H9 (cell line): Measurements from ENCODE around the gene RNPS1. TPM values are rescaled to one million over a fixed set of nuclear protein-coding genes. Genes with fewer than 3 reads are reported as not detected.

Experiments
- DNase-seq: peaks from one replicate; pipeline ENCODE4 v3.0.0-alpha.2; 2017
- H2AFZ ChIP-seq: one replicate; pipeline ENCODE4 v1.6.1; 2013; ENCODE audit warnings: mild to moderate bottlenecking, low read length, control low read depth, moderate library complexity
- H2AK5ac ChIP-seq: 2 replicates; pipeline ENCODE4 v1.6.1; 2013; ENCODE audit warnings: low read length, control low read depth, mixed read lengths; ENCODE audit not compliant: insufficient read length
- H2BK120ac ChIP-seq: one replicate; pipeline ENCODE4 v1.6.1; 2013; ENCODE audit warnings: low read depth, mild to moderate bottlenecking, low read length, control low read depth, inconsistent platforms; ENCODE audit not compliant: poor library complexity, severe bottlenecking
- H2BK12ac ChIP-seq: 2 replicates; pipeline ENCODE4 v1.6.1; 2013; ENCODE audit warnings: low read length, control low read depth, mixed read lengths, low read depth; ENCODE audit not compliant: insufficient read length
- H2BK15ac ChIP-seq: 2 replicates; pipeline ENCODE4 v1.6.1; 2013; ENCODE audit warnings: low read depth, low read length, control low read depth
- H2BK20ac ChIP-seq: one replicate; pipeline ENCODE4 v1.6.1; 2013; ENCODE audit warnings: low read depth, mild to moderate bottlenecking, low read length, control low read depth, inconsistent platforms; ENCODE audit not compliant: poor library complexity, severe bottlenecking
- H2BK5ac ChIP-seq: 2 replicates; pipeline ENCODE4 v1.6.1; 2013; ENCODE audit warnings: low read length, control low read depth, mixed read lengths; ENCODE audit not compliant: insufficient read length
- H3K14ac ChIP-seq: 2 replicates; pipeline ENCODE4 v1.6.1; 2013; ENCODE audit warnings: low read length, control low read depth; ENCODE audit not compliant: insufficient read depth
- H3K18ac ChIP-seq: 2 replicates; pipeline ENCODE4 v1.6.1; 2013; ENCODE audit warnings: low read depth, mild to moderate bottlenecking, mixed read lengths, low read length, control low read depth; ENCODE audit not compliant: insufficient read length
- H3K23ac ChIP-seq: 2 replicates; pipeline ENCODE4 v1.6.1; 2013; ENCODE audit warnings: low read length, control low read depth, mixed read lengths, low read depth; ENCODE audit not compliant: insufficient read length
- H3K23me2 ChIP-seq: 2 replicates; pipeline ENCODE4 v1.6.1; 2013; ENCODE audit warnings: low read depth, mild to moderate bottlenecking, mixed read lengths, low read length, control low read depth; ENCODE audit not compliant: insufficient read length, poor library complexity, severe bottlenecking
- H3K27ac ChIP-seq: 2 replicates; pipeline ENCODE4 v1.5.1; 2013; ENCODE audit warnings: low read length, control low read depth, mixed read lengths, low read depth; ENCODE audit not compliant: insufficient read length
- H3K27me3 ChIP-seq: 2 replicates; pipeline ENCODE4 v1.6.1; 2013; ENCODE audit warnings: low read length, control low read depth, inconsistent platforms; ENCODE audit not compliant: insufficient read depth
- H3K4ac ChIP-seq: 2 replicates; pipeline ENCODE4 v1.6.1; 2013; ENCODE audit warnings: low read depth, mild to moderate bottlenecking, control low read depth, inconsistent platforms, low read length, moderate library complexity
- H3K4me1 ChIP-seq: 2 replicates; pipeline ENCODE4 v1.6.1; 2013; ENCODE audit warnings: low read length, control low read depth, inconsistent platforms; ENCODE audit not compliant: insufficient read depth
- H3K4me2 ChIP-seq: 2 replicates; pipeline ENCODE4 v1.6.1; 2013; ENCODE audit warnings: low read length, control low read depth, mixed read lengths; ENCODE audit not compliant: insufficient read length, insufficient read depth
- H3K56ac ChIP-seq: 2 replicates; pipeline ENCODE4 v1.6.1; 2013; ENCODE audit warnings: low read depth, mild to moderate bottlenecking, mixed read lengths, low read length, control low read depth; ENCODE audit not compliant: insufficient read length
- H3K79me1 ChIP-seq: 2 replicates; pipeline ENCODE4 v1.6.1; 2013; ENCODE audit warnings: low read depth, mild to moderate bottlenecking, moderate library complexity, low read length, control low read depth, inconsistent platforms; ENCODE audit not compliant: insufficient read depth, poor library complexity, severe bottlenecking
- H3K79me2 ChIP-seq: 2 replicates; pipeline ENCODE4 v1.6.1; 2013; ENCODE audit warnings: low read length, control low read depth, inconsistent platforms; ENCODE audit not compliant: insufficient read depth
- H3K9ac ChIP-seq: 2 replicates; pipeline ENCODE4 v1.6.1; 2013; ENCODE audit warnings: low read length, control low read depth, mixed read lengths; ENCODE audit not compliant: insufficient read length; ENCODE audit errors: extremely low read depth
- H3K9me3 ChIP-seq: one replicate; pipeline ENCODE4 v1.6.1; 2013; ENCODE audit warnings: low read depth, low read length, inconsistent platforms; ENCODE audit not compliant: control insufficient read depth
- H3T11ph ChIP-seq: one replicate; pipeline ENCODE4 v1.6.1; 2013; ENCODE audit warnings: mild to moderate bottlenecking, low read length, control low read depth, inconsistent platforms
- H4K20me1 ChIP-seq: one replicate; pipeline ENCODE4 v1.6.1; 2013; ENCODE audit not compliant: control insufficient read depth, insufficient read length, insufficient read depth
- H4K5ac ChIP-seq: 2 replicates; pipeline ENCODE4 v1.6.1; 2013; ENCODE audit warnings: low read depth, mild to moderate bottlenecking, mixed read lengths, low read length, control low read depth; ENCODE audit not compliant: insufficient read length
- H4K8ac ChIP-seq: replicated peaks from 2 replicates; pipeline ENCODE4 v1.6.1; 2013; ENCODE audit warnings: low read length, control low read depth, mixed read lengths, low read depth; ENCODE audit not compliant: insufficient read length
- H4K91ac ChIP-seq: 2 replicates; pipeline ENCODE4 v1.6.1; 2013; ENCODE audit warnings: low read depth, mild to moderate bottlenecking, moderate library complexity, mixed read lengths, low read length, control low read depth; ENCODE audit not compliant: insufficient read length
- H3K27ac Mint-ChIP-seq, 3 experiments: 2 replicates in 2 of 3; 3 replicates in 1 of 3; pipeline ENCODE4 v1.8.0; 2020 to 2021; ENCODE audit warnings: mixed read lengths in 3 of 3, mild to moderate bottlenecking in 1 of 3, moderate library complexity in 1 of 3
- H3K27me3 Mint-ChIP-seq: 2 replicates; pipeline ENCODE4 v1.8.0; 2021; ENCODE audit warnings: low read depth, mild to moderate bottlenecking, moderate library complexity, mixed read lengths
- H3K36me3 Mint-ChIP-seq, 3 experiments: 2 replicates in 2 of 3; 3 replicates in 1 of 3; pipeline ENCODE4 v1.8.0; 2020 to 2021; ENCODE audit warnings: low read depth in 3 of 3, mixed read lengths in 3 of 3; ENCODE audit not compliant: insufficient read depth in 1 of 3
- H3K4me1 Mint-ChIP-seq, 2 experiments: 2 replicates each; pipeline ENCODE4 v1.8.0; 2020; ENCODE audit warnings: mixed read lengths in 2 of 2
- H3K4me3 Mint-ChIP-seq, 2 experiments: 2 replicates in 1 of 2; 3 replicates in 1 of 2; pipeline ENCODE4 v1.8.0; 2020 to 2021; ENCODE audit warnings: mild to moderate bottlenecking in 2 of 2, mixed read lengths in 2 of 2, moderate library complexity in 1 of 2
- H3K9me3 Mint-ChIP-seq, 2 experiments: 2 replicates in 1 of 2; 3 replicates in 1 of 2; pipeline ENCODE4 v1.8.0; 2020; ENCODE audit warnings: mild to moderate bottlenecking in 2 of 2, mixed read lengths in 2 of 2, moderate library complexity in 1 of 2
- CTCF ChIP-seq: fragments of 200-600 bp; sonication (generic); conservative IDR thresholded peaks from 3 replicates; pipeline ENCODE4 v1.8.0; 2021; ENCODE audit warnings: antibody characterized with exemption, mild to moderate bottlenecking
- whole genome bisulfite sequencing: extraction: QIAGEN DNeasy Blood & Tissue Kit; methylation state at CpG from one replicate; pipeline ENCODE4 v1.1.7; 2013; ENCODE audit warnings: missing lambda C conversion rate, low lambda C conversion rate, mixed read lengths; ENCODE audit not compliant: insufficient read length; ENCODE audit errors: extremely low coverage; 5-methylcytosine and 5-hydroxymethylcytosine counted together
- total RNA-seq: library from RNA; stranded (reverse); gene quantifications from 2 replicates; pipeline ENCODE4 v1.2.1, GENCODE V29; 2021

The RNPS1 gene
- total RNA-seq, 1 experiment from 2014 or later = 384 TPM

DNA sequence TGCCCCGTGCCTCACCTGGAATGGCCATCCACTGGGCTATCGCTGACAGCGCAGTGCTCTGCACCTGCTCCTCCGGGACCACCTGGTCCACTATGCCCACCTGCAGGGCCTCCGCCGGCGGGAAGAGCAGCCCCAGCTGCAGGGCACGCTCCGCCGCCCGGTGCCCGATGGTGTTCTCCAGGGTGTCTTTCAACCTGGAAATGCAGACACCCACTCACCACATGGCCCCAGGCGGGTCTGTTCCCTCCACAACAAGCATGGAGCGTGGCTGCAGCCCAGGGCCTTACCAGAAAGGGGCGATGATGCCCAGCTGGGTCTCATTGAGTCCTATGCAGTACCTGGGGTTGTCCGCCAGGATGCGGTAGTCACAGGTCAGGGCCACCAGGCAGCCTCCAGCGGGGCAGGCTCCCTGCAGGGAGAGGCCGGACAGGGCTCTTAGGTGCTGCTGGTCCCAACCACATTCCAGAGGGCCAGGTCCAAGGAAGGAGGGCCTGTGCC lies 24.8 kb downstream of the RNPS1 start:
- no peak overlapping the region for H3K18ac ChIP-seq
- no peak overlapping the region for H2BK12ac ChIP-seq
- H4K91ac ChIP-seq = no peak overlapping the region
- no peaks in the 10 kb centered on the region for H3K4me1 ChIP-seq
- Mint-ChIP-seq H3K4me1 (peaks cover 0 to 3% of the 10 kb centered on the region in 2 experiments; a peak in 1 of 4 replicates), H3K27ac (no peak overlapping the region), H3K36me3 (peaks cover 15 to 66% (median 44%) of the 10 kb centered on the region in 3 experiments; a peak in 6 of 7 replicates), H3K27me3 (peaks cover 2% of the 10 kb centered on the region; the same call in 1 of the 2 replicates), H3K4me3 (no peak overlapping the region), H3K9me3 (no peaks in the 10 kb centered on the region; a peak in 1 of 5 replicates)
- no CpG with 5 or more reads among the region's 19 CpGs for WGBS
- H4K8ac ChIP-seq = no peak overlapping the region
- H4K20me1 ChIP-seq = no peaks in the 10 kb centered on the region
- no peak overlapping the region for H3K14ac ChIP-seq
- H2BK5ac ChIP-seq = no peak overlapping the region
- H2BK15ac ChIP-seq = no peak overlapping the region
- no peaks in the 10 kb centered on the region for H3K79me1 ChIP-seq
- no peak overlapping the region for H2AK5ac ChIP-seq
- no peak overlapping the region for H3K4me2 ChIP-seq
- H3K9ac ChIP-seq = no peak overlapping the region
- no peak overlapping the region for H2AFZ ChIP-seq
- no peaks in the 10 kb centered on the region for H3K9me3 ChIP-seq
- no peak overlapping the region for H3K4ac ChIP-seq
- H2BK120ac ChIP-seq = no peak overlapping the region
- no peak overlapping the region for H3K56ac ChIP-seq
- no peaks in the 10 kb centered on the region for H3K23me2 ChIP-seq
- H3K27me3 ChIP-seq = no peaks in the 10 kb centered on the region
- H4K5ac ChIP-seq = no peak overlapping the region
- no peak overlapping the region for H2BK20ac ChIP-seq
- peak; percentile 55 for TF ChIP-seq CTCF
- H3T11ph ChIP-seq = no peak overlapping the region
- no peaks in the 10 kb centered on the region for H3K79me2 ChIP-seq
- no peak overlapping the region for H3K23ac ChIP-seq
- no peak overlapping the region for H3K27ac ChIP-seq
- peak; percentile 58 for DNase-seq
